NT2/D1 (cell line): Measurements from ENCODE around the gene C2orf66.

Experiments
- SUZ12 ChIP-seq: IDR thresholded peaks from 2 replicates; pipeline ENCODE4 v1.6.1; 2011; ENCODE audit not compliant: insufficient read length, insufficient read depth; ENCODE audit errors: extremely low read depth
- YY1 ChIP-seq: IDR thresholded peaks from 2 replicates; pipeline ENCODE4 v1.6.1; 2011; ENCODE audit not compliant: insufficient read length, insufficient read depth
- ZNF274 ChIP-seq: IDR thresholded peaks from 2 replicates; pipeline ENCODE4 v1.6.1; 2011; ENCODE audit warnings: mild to moderate bottlenecking, low read depth, low read length

DNA sequence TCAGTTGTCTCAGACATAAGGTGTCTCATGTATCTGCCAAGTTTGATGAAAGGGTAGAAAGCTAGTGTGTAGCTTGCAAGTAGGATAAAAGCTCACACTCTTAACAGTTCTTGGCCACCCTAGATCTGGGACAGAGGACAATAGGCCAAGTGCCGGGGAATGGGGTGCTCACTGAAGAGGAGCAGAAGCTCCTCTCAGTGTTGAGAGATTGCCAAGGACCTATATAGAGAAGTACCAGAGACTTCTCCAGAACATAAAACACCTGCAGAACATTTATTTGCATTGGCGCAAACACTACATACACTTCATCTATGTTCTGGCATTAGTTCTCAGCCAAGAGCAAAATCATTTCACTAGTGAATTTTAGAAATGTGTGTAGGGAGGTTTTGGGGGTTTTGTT lies 6.8 kb downstream of the C2orf66 start:
- no peak for TF ChIP-seq SUZ12
- no peak for TF ChIP-seq ZNF274
- TF ChIP-seq YY1 = no peak
